ENCODE measurements around the gene ZMIZ2. TPM values are rescaled to one million over a fixed set of nuclear protein-coding genes. Genes with fewer than 3 reads are reported as not detected.
"Not testable (repeated sequence)": the region's sequence is repeated elsewhere in the genome, so short reads cannot be mapped to it uniquely, and the experiment has no call there.

Gene ZMIZ2
- total and polyA plus RNA-seq, 9 of the 15 experiments (the other 6 are each of a cell fraction or from before 2014, with no cell fraction given) = 0.13 to 40.3 (median 4.9) TPM

- H3K79me2 ChIP-seq (ENCODE audit: control insufficient read depth, insufficient read depth, low read length); H4K20me1 ChIP-seq (replicated peaks; ENCODE audit: control insufficient read depth, insufficient read depth, low read length); H3K9me3 ChIP-seq (replicated peaks; ENCODE audit: control insufficient read depth, insufficient read depth, low read depth, low read length); FAIRE-seq; H3K9me1 ChIP-seq (ENCODE audit: control insufficient read depth, insufficient read depth, low read length); H3K27ac ChIP-seq (ENCODE audit: extremely low read depth, low read depth, low read length); in situ Hi-C loops (cut with MboI); intact Hi-C loops (cut with micrococcal nuclease); H3K4me2 ChIP-seq (ENCODE audit: insufficient read depth, low read length); H3K9ac ChIP-seq (ENCODE audit: insufficient read depth in 1 of 2, low read depth in 2 of 2, low read length in 2 of 2); H3K36me3 ChIP-seq (ENCODE audit: control insufficient read depth, insufficient read depth, low read length); CTCF ChIA-PET (ENCODE audit: low intra/inter-chr PET ratio); BruUV-seq (replicated peaks); H3K4me3 ChIP-seq; H3K27me3 ChIP-seq (ENCODE audit: control insufficient read depth in 2 of 2, insufficient read depth in 2 of 2, low read length in 2 of 2); TF ChIP-seq ATF1 (CRISPR knock-in tag; IDR thresholded peaks at IDR 0.05): not testable (repeated sequence)
- ATAC-seq = peak; percentile 53
- POLR2A ChIA-PET = interaction anchor here (0.6 kb wide), 2 partner anchors 68 to 917 kb away, joined by 3 read pairs; no protein-coding TSS in a partner anchor
- Histone ChIP-seq H2AFZ (ENCODE audit: low read depth, low read length) (peak overlapping the region; percentile 71), H3K4me1 (replicated peaks in 1 of 2; ENCODE audit: control insufficient read depth in 2 of 2, insufficient read depth in 2 of 2, low read length in 2 of 2) (peaks cover 0 to 15% of the 10 kb centered on the region in 2 experiments; a peak in 4 of 5 replicates)
- TF ChIP-seq MEIS2 (IDR thresholded peaks at IDR 0.05; ENCODE audit: partially characterized antibody) (peak; percentile 90), PBX2 (CRISPR knock-in tag; IDR thresholded peaks at IDR 0.05; ENCODE audit: low read depth) (peak; percentile 30; the same call in 1 of the 2 replicates), PBX2 (tag; conservative IDR thresholded peaks at IDR 0.05; ENCODE audit: low read depth) (peak; percentile 86), PKNOX1 (IDR thresholded peaks at IDR 0.05) (peak; percentile 96), ATF1 (tag; IDR thresholded peaks at IDR 0.05) (0 out of 2 replicates have a peak, but pooled peaks have one; percentile 13)
- DNase-seq (ENCODE audit: extremely low read depth in 1 of 4, low spot score in 3 of 4) = peak in 2 of 4 experiments; percentile 9 to 29
- 62% methylated on average over 7 of the region's 7 CpGs for whole genome bisulfite sequencing (ENCODE audit: insufficient coverage, low coverage, missing lambda C conversion rate)
These were observed 22.4 kb upstream of the ZMIZ2 start for GRCh38 chr7:44726250-44726649.
